IMR-90 (cell line): Measurements from ENCODE around the gene INPP5B. TPM values are rescaled to one million over a fixed set of nuclear protein-coding genes. Genes with fewer than 3 reads are reported as not detected.

ENCODE experiments used
- ATAC-seq: fragments of 200-7000 bp; cut with Tn5 transposase; 2 replicates; pipeline ENCODE4 v1.9.1; 2020; ENCODE audit warnings: low read depth, mild to moderate bottlenecking, moderate library complexity
- BruUV-seq: library from RNA; stranded (reverse); fragments of 400-500 nt; replicated peaks from 2 replicates; lab custom pipeline; 2021; lab: Mats Ljungman, UMichigan
- CTCF ChIA-PET: fragments of 300-600 bp; formaldehyde crosslinking; extraction: SDS; loops from one replicate; lab custom pipeline; 2021; ENCODE audit warnings: antibody characterized with exemption; lab: Yijun Ruan, JAX
- POLR2A ChIA-PET: fragments of 300-600 bp; sonication (Branson Sonifier 250); formaldehyde crosslinking; loops from one replicate; lab custom pipeline; 2022; ENCODE audit warnings: antibody characterized with exemption; ENCODE audit not compliant: unreplicated experiment; lab: Charles Lee
- DNase-seq: peaks from one replicate; pipeline ENCODE4 v3.0.0; 2013
- H2AFZ ChIP-seq: replicated peaks from 2 replicates; pipeline ENCODE3; 2013; ENCODE audit warnings: low read length, mild to moderate bottlenecking; ENCODE audit not compliant: poor library complexity
- H2AK5ac ChIP-seq: 2 replicates; pipeline ENCODE4 v1.6.1; 2013; ENCODE audit warnings: low read depth, low read length, inconsistent platforms
- H2AK9ac ChIP-seq: replicated peaks from 2 replicates; pipeline ENCODE3; 2013; ENCODE audit warnings: mild to moderate bottlenecking, low read depth, low read length, moderate library complexity; ENCODE audit not compliant: poor library complexity
- H2BK120ac ChIP-seq: 2 replicates; pipeline ENCODE4 v1.6.1; 2013; ENCODE audit warnings: low read depth, low read length, inconsistent platforms
- H2BK15ac ChIP-seq: 3 replicates; pipeline ENCODE4 v1.6.1; 2013; ENCODE audit warnings: low read depth, low read length, inconsistent platforms
- H2BK20ac ChIP-seq: 2 replicates; pipeline ENCODE4 v1.6.1; 2013; ENCODE audit warnings: low read depth, mild to moderate bottlenecking, inconsistent platforms, low read length, moderate library complexity
- H2BK5ac ChIP-seq: 2 replicates; pipeline ENCODE4 v1.6.1; 2013; ENCODE audit warnings: mild to moderate bottlenecking, low read depth, low read length, inconsistent platforms; ENCODE audit not compliant: poor library complexity, severe bottlenecking
- H3K14ac ChIP-seq: replicated peaks from 2 replicates; pipeline ENCODE4 v1.6.1; 2013; ENCODE audit warnings: low read depth, low read length, inconsistent platforms
- H3K18ac ChIP-seq: 2 replicates; pipeline ENCODE4 v1.6.1; 2013; ENCODE audit warnings: low read depth, low read length, control low read depth
- H3K23ac ChIP-seq: 2 replicates; pipeline ENCODE4 v1.6.1; 2013; ENCODE audit warnings: low read depth, low read length, inconsistent platforms
- H3K27ac ChIP-seq: 2 replicates; pipeline ENCODE4 v1.5.1; 2013; ENCODE audit warnings: mild to moderate bottlenecking, control low read depth, low read length; ENCODE audit not compliant: insufficient read depth
- H3K27me3 ChIP-seq: 2 replicates; pipeline ENCODE4 v1.6.1; 2013; ENCODE audit warnings: low read length; ENCODE audit not compliant: control insufficient read depth, insufficient read depth
- H3K36me3 ChIP-seq: 2 replicates; pipeline ENCODE4 v1.6.1; 2013; ENCODE audit warnings: low read length, mixed read lengths; ENCODE audit not compliant: control insufficient read depth, insufficient read depth
- H3K4ac ChIP-seq: 2 replicates; pipeline ENCODE4 v1.6.1; 2013; ENCODE audit warnings: low read depth, low read length, inconsistent platforms
- H3K4me1 ChIP-seq: 2 replicates; pipeline ENCODE4 v1.6.1; 2013; ENCODE audit warnings: low read length, mixed read lengths; ENCODE audit not compliant: control insufficient read depth, insufficient read depth
- H3K4me2 ChIP-seq: 2 replicates; pipeline ENCODE4 v1.6.1; 2013; ENCODE audit warnings: low read depth, mild to moderate bottlenecking, control low read depth, low read length, moderate library complexity
- H3K4me3 ChIP-seq: 2 replicates; pipeline ENCODE4 v1.5.1; 2013; ENCODE audit warnings: low read depth, mild to moderate bottlenecking, control low read depth, low read length, moderate library complexity; ENCODE audit not compliant: insufficient read depth
- H3K56ac ChIP-seq: 2 replicates; pipeline ENCODE4 v1.6.1; 2013; ENCODE audit warnings: low read length, inconsistent platforms; ENCODE audit not compliant: insufficient read depth; ENCODE audit errors: extremely low read depth
- H3K79me1 ChIP-seq, 2 experiments: 2 replicates each; pipeline ENCODE4 v1.6.1; 2013; ENCODE audit warnings: low read length in 2 of 2, inconsistent platforms in 1 of 2, low read depth in 1 of 2
- H3K9ac ChIP-seq: 2 replicates; pipeline ENCODE4 v1.6.1; 2013; ENCODE audit warnings: low read depth, low read length, control low read depth
- H3K9me1 ChIP-seq: 2 replicates; pipeline ENCODE4 v1.6.1; 2013; ENCODE audit warnings: low read length, inconsistent platforms; ENCODE audit not compliant: insufficient read depth
- H3K9me3 ChIP-seq: 2 replicates; pipeline ENCODE4 v1.6.1; 2013; ENCODE audit warnings: low read length; ENCODE audit not compliant: control insufficient read depth, insufficient read depth
- H4K20me1 ChIP-seq: 2 replicates; pipeline ENCODE4 v1.6.1; 2013; ENCODE audit warnings: low read length, inconsistent platforms; ENCODE audit not compliant: insufficient read depth
- H4K5ac ChIP-seq: 2 replicates; pipeline ENCODE4 v1.6.1; 2013; ENCODE audit warnings: mild to moderate bottlenecking, low read depth, low read length, control low read depth
- H4K8ac ChIP-seq, 2 experiments: 2 replicates each; pipeline ENCODE4 v1.6.1; 2013; ENCODE audit warnings: low read depth in 2 of 2, low read length in 2 of 2, control low read depth in 1 of 2, inconsistent platforms in 1 of 2
- H4K91ac ChIP-seq: 2 replicates; pipeline ENCODE4 v1.6.1; 2013; ENCODE audit warnings: low read depth, low read length, inconsistent platforms; ENCODE audit not compliant: insufficient read depth
- BHLHE40 ChIP-seq: fragments of 150-350 bp; IDR thresholded peaks from 2 replicates; pipeline ENCODE4 v1.6.1; 2016; ENCODE audit warnings: mild to moderate bottlenecking, low read depth, low read length
- FOS ChIP-seq: fragments of 150-350 bp; IDR thresholded peaks from 2 replicates; pipeline ENCODE4 v1.6.1; 2016; ENCODE audit warnings: low read depth, low read length
- POLR2A ChIP-seq: IDR thresholded peaks from 2 replicates; pipeline ENCODE4 v1.6.1; 2012; ENCODE audit warnings: mild to moderate bottlenecking, low read depth, low read length
- RCOR1 ChIP-seq: IDR thresholded peaks from 2 replicates; pipeline ENCODE4 v1.6.1; 2012; ENCODE audit warnings: mild to moderate bottlenecking, low read length, improper control_type of control experiment; ENCODE audit not compliant: insufficient replicate concordance
- SMC3 ChIP-seq: fragments of 150-350 bp; IDR thresholded peaks from 2 replicates; pipeline ENCODE4 v1.6.1; 2016; ENCODE audit warnings: low read depth, mild to moderate bottlenecking, antibody characterized with exemption, low read length, moderate library complexity
- WGBS, 2 experiments: methylation state at CpG; one replicate each; pipeline versions ENCODE4 v1.1.5 to v1.1.7; 2013; ENCODE audit warnings: missing lambda C conversion rate in 2 of 2; ENCODE audit not compliant: insufficient read length in 1 of 2; ENCODE audit errors: extremely low coverage in 2 of 2; 5-methylcytosine and 5-hydroxymethylcytosine counted together
- dilution Hi-C: fragments of 300-500 bp; cut with HindIII; formaldehyde crosslinking; loops from one replicate; pipeline ENCODE4 v1.14.3; 2018; ENCODE audit warnings: low sequenced_read_pairs; ENCODE audit not compliant: unreplicated experiment
- in situ Hi-C: fragments of 300-500 bp; cut with MboI; formaldehyde crosslinking; loops from 3 replicates; pipeline ENCODE4 v1.14.3; 2019; ENCODE audit warnings: low sequenced_read_pairs, inconsistent platforms, mixed read lengths
- intact Hi-C: fragments of 100-400 bp; cut with micrococcal nuclease; formaldehyde crosslinking; loops from 2 replicates; pipeline ENCODE4 v1.10.0; 2022
- polyA plus RNA-seq, 3 experiments: library from polyadenylated mRNA; depleted of rRNA; stranded (reverse); fragments of >200 nt; gene quantifications; 2 replicates each; pipeline ENCODE4 v1.2.3, GENCODE V29; 2012; ENCODE audit warnings: low replicate concordance in 1 of 3
- total RNA-seq: library from RNA; depleted of rRNA; stranded (reverse); fragments of >200 nt; gene quantifications from 2 replicates; pipeline ENCODE4 v1.2.3, GENCODE V29; 2012

The INPP5B gene
- total and polyA plus RNA-seq, 2 of the 4 experiments (the other 2 are of a cell fraction), result 9.4 to 20.4 TPM

DNA sequence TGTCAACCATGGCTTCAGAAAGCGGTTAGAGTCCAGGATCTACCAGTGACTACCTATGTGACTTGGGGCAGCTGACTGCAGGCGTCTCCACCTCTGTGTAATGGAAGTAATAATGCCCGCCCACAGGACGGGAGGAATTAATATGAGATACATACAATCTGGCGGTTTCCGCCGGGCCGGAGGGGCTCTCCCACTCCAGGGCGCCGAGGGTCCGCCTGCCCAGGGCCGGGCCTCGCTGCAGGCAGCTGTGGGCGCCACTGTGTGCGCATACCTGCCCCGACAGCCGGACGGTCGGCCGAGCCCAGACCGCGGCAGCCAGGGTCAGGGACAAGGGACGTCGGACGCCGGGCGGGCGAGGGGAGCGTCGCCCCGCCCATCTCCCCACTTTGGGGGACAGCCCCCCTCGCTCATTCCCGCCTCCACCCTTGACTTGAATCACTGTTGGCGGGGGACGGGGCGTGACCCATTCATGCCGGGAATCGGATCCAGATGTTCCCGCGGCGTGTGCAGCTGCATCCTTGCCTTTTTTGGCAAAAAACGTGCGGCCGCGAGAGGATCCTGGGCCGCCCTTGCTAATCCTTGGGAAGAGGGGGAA, 49.0 kb upstream of the INPP5B start (continued):
- TF ChIP-seq RCOR1, result no peak

DNA sequence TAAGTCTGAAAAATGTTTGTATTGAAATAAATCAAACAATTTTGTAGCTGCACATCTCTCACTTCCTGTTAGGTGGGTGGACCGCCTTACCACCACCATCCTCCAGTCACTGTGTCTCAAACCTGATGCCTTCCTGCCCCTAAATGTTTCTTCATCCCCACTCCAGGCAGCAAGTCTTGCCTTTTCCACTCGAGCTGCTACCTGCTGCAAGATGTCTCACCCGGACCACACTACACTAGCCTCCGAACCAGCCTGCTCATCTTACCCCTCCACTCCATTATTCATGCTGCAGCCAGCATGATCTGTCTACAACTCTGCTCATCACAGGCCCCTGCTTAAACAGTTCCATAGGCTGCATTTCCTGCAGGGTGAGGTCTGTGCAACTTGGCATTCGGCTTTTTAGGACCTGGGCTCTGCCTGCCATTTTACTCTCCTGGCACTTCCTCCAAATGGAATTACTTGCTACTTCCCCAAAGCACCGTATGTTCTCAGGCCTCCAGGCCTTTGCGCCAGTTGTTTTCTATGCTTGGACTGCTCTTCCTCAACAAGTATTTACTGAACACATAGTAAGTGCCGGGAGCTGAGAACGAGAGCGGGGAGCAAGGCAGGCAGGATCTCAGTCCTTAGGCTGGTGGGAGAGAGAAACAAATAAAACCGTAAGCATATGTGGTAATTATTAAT, 48.2 kb upstream of the INPP5B start:
- H2AK5ac ChIP-seq, result peak overlapping the region; percentile 95
- peak overlapping the region; percentile 89 for H3K4ac ChIP-seq
- H3K27me3 ChIP-seq, result no peaks in the 10 kb centered on the region
- H3K14ac ChIP-seq, result peak overlapping the region; percentile 72
- dilution Hi-C loops, result no loop called here
- H3K36me3 ChIP-seq, result peaks cover 31% of the 10 kb centered on the region
- H3K4me2 ChIP-seq, result no peak overlapping the region; the same call in 1 of the 2 replicates
- H3K9me1 ChIP-seq, result peaks cover 18% of the 10 kb centered on the region
- no peak overlapping the region for H2BK5ac ChIP-seq
- peak overlapping the region; percentile 22 for H2AK9ac ChIP-seq
- no TSS peak for BruUV-seq
- no peak overlapping the region for H3K4me3 ChIP-seq
- no peak overlapping the region; the same call in 1 of the 2 replicates for H3K18ac ChIP-seq
- in situ Hi-C loops, result no loop called here
- H4K8ac ChIP-seq, result peak overlapping the region; percentile 91 to 94
- intact Hi-C loops, result no loop called here
- H4K91ac ChIP-seq, result peak overlapping the region; percentile 97; the same call in 1 of the 2 replicates
- 66% methylated on average over 6 of the region's 11 CpGs; no CpG with 5 or more reads in 1 of the 2 experiments for WGBS, 2 experiments
- peak overlapping the region; percentile 19 for H2AFZ ChIP-seq
- peaks cover 22% of the 10 kb centered on the region for H3K4me1 ChIP-seq
- no peak for DNase-seq
- peak overlapping the region; percentile 73 for H3K56ac ChIP-seq
- ChIA-PET POLR2A (no interaction called here), CTCF (no interaction called here)
- H2BK20ac ChIP-seq, result peak overlapping the region; percentile 21
- peak overlapping the region; percentile 54 for H3K9ac ChIP-seq
- H3K23ac ChIP-seq, result peak overlapping the region; percentile 53
- ATAC-seq, result no peak
- no peaks in the 10 kb centered on the region for H4K20me1 ChIP-seq
- peak overlapping the region; percentile 93 for H3K27ac ChIP-seq
- peak overlapping the region; percentile 17; the same call in 1 of the 2 replicates for H4K5ac ChIP-seq
- TF ChIP-seq FOS (no peak), SMC3 (no peak), POLR2A (no peak), RCOR1 (no peak), BHLHE40 (no peak)
- H3K79me1 ChIP-seq, result peaks cover 22 to 46% of the 10 kb centered on the region in 2 experiments; a peak in 3 of 4 replicates
- no peaks in the 10 kb centered on the region for H3K9me3 ChIP-seq
- H2BK120ac ChIP-seq, result peak overlapping the region; percentile 55
- H2BK15ac ChIP-seq, result peak overlapping the region; percentile 70; the same call in 1 of the 3 replicates
